Neural progenitor cell (in vitro differentiated cells): ENCODE data around the gene NGRN. TPM values are rescaled to one million over a fixed set of nuclear protein-coding genes. Genes with fewer than 3 reads are reported as not detected.

Experiments used
- DNase-seq: peaks from one replicate; pipeline ENCODE4 v3.0.0-alpha.2; 2016; ENCODE audit warnings: low spot score
- H2AFZ ChIP-seq: fragments of 200-600 bp; sonication (generic); replicated peaks from 2 replicates; pipeline ENCODE4 v1.6.1; 2016; ENCODE audit warnings: antibody characterized with exemption
- H3F3A ChIP-seq: fragments of 200-600 bp; sonication (generic); 2 replicates; pipeline ENCODE4 v1.6.1; 2016; ENCODE audit warnings: antibody characterized with exemption, low read depth
- H3K27ac ChIP-seq: fragments of 200-600 bp; sonication (generic); 2 replicates; pipeline ENCODE4 v1.5.1; 2016; ENCODE audit warnings: mild to moderate bottlenecking
- H3K27me3 ChIP-seq: fragments of 200-600 bp; sonication (generic); 2 replicates; pipeline ENCODE4 v1.6.1; 2016; ENCODE audit warnings: mild to moderate bottlenecking, moderate library complexity
- H3K36me3 ChIP-seq: fragments of 200-600 bp; sonication (generic); 2 replicates; pipeline ENCODE4 v1.5.1; 2016
- H3K4me1 ChIP-seq: fragments of 200-600 bp; sonication (generic); 2 replicates; pipeline ENCODE4 v1.6.1; 2016; ENCODE audit warnings: mixed run types
- H3K4me2 ChIP-seq: fragments of 200-600 bp; sonication (generic); 2 replicates; pipeline ENCODE4 v1.6.1; 2016
- H3K4me3 ChIP-seq: fragments of 200-600 bp; sonication (generic); 2 replicates; pipeline ENCODE4 v1.5.1; 2016
- H3K79me2 ChIP-seq: fragments of 200-600 bp; sonication (generic); 2 replicates; pipeline ENCODE4 v1.6.1; 2016; ENCODE audit warnings: low read depth
- H3K9ac ChIP-seq: fragments of 200-600 bp; sonication (generic); 2 replicates; pipeline ENCODE4 v1.6.1; 2016
- H3K9me3 ChIP-seq: fragments of 200-600 bp; sonication (generic); 2 replicates; pipeline ENCODE4 v1.5.1; 2016; ENCODE audit warnings: low read depth
- H4K20me1 ChIP-seq: fragments of 200-600 bp; sonication (generic); 2 replicates; pipeline ENCODE4 v1.6.1; 2016; ENCODE audit warnings: low read depth
- H3K27ac Mint-ChIP-seq: 3 replicates; pipeline ENCODE4 v1.8.0; 2021; ENCODE audit warnings: mixed read lengths
- H3K27me3 Mint-ChIP-seq: 2 replicates; pipeline ENCODE4 v1.8.0; 2022; ENCODE audit warnings: low read depth, mild to moderate bottlenecking, inconsistent platforms, moderate library complexity, mixed read lengths; ENCODE audit not compliant: insufficient read depth
- H3K36me3 Mint-ChIP-seq: 3 replicates; pipeline ENCODE4 v1.8.0; 2021; ENCODE audit warnings: mixed read lengths
- H3K4me1 Mint-ChIP-seq: 3 replicates; pipeline ENCODE4 v1.8.0; 2021; ENCODE audit warnings: mixed read lengths
- H3K4me3 Mint-ChIP-seq: 3 replicates; pipeline ENCODE4 v1.8.0; 2021; ENCODE audit warnings: mild to moderate bottlenecking, moderate library complexity, mixed read lengths
- H3K9me3 Mint-ChIP-seq: 3 replicates; pipeline ENCODE4 v1.8.0; 2020; ENCODE audit warnings: mixed read lengths
- CTCF ChIP-seq: fragments of 200-600 bp; sonication (generic); IDR thresholded peaks from 2 replicates; pipeline ENCODE4 v1.5.1; 2017; ENCODE audit warnings: antibody characterized with exemption, mild to moderate bottlenecking
- EZH2 ChIP-seq: fragments of 200-600 bp; sonication (generic); IDR thresholded peaks from 2 replicates; pipeline ENCODE4 v1.6.1; 2017; ENCODE audit warnings: antibody characterized with exemption, mild to moderate bottlenecking, moderate library complexity
- EZH2phosphoT487 ChIP-seq: fragments of 200-600 bp; sonication (generic); IDR thresholded peaks from 2 replicates; pipeline ENCODE4 v1.6.1; 2017; ENCODE audit warnings: antibody characterized with exemption
- small RNA-seq: library from RNA; depleted of rRNA; stranded (forward); fragments of <200 nt; gene quantifications from one replicate; pipeline ENCODE3, GENCODE V24; 2015
- total RNA-seq: library from RNA; depleted of rRNA; stranded (reverse); fragments of >200 nt; gene quantifications from 2 replicates; pipeline ENCODE4 v1.2.3, GENCODE V29; 2015; ENCODE audit warnings: low replicate concordance

The NGRN gene
- total RNA-seq, 1 donor from 2014 or later: 47.8 TPM

GRCh38 chr15:90320062-90320884 lies 54.8 kb downstream of the NGRN start:
- H3K36me3 ChIP-seq: no peaks in the 10 kb centered on the region
- H3K27ac Mint-ChIP-seq: no peak overlapping the region
- no peak overlapping the region for H3K9ac ChIP-seq
- no peaks in the 10 kb centered on the region for H3K36me3 Mint-ChIP-seq
- peaks cover 20% of the 10 kb centered on the region for H3K4me1 Mint-ChIP-seq
- H3K79me2 ChIP-seq: no peaks in the 10 kb centered on the region
- H3K9me3 Mint-ChIP-seq: no peaks in the 10 kb centered on the region
- peak overlapping the region; percentile 65 for H3K4me3 Mint-ChIP-seq
- H3F3A ChIP-seq: peaks cover 39% of the 10 kb centered on the region
- H2AFZ ChIP-seq: peak overlapping the region; percentile 91
- peak overlapping the region; percentile 32 for H3K4me3 ChIP-seq
- peaks cover 4% of the 10 kb centered on the region for H3K27me3 Mint-ChIP-seq
- no peaks in the 10 kb centered on the region for H3K27me3 ChIP-seq
- H4K20me1 ChIP-seq: no peaks in the 10 kb centered on the region
- peak; percentile 100 for TF ChIP-seq CTCF
- TF ChIP-seq EZH2phosphoT487: no peak
- peak; percentile 94 for DNase-seq
- H3K27ac ChIP-seq: no peak overlapping the region
- H3K4me2 ChIP-seq: peak overlapping the region; percentile 71
- peaks cover 19% of the 10 kb centered on the region for H3K4me1 ChIP-seq
- no peaks in the 10 kb centered on the region for H3K9me3 ChIP-seq

GRCh38 chr15:90320885-90321278 lies 55.4 kb downstream of the NGRN start:
- Mint-ChIP-seq H3K9me3 (no peaks in the 10 kb centered on the region), H3K4me1 (peaks cover 17% of the 10 kb centered on the region), H3K27ac (no peak overlapping the region), H3K36me3 (no peaks in the 10 kb centered on the region), H3K4me3 (no peak overlapping the region), H3K27me3 (peaks cover 3% of the 10 kb centered on the region)
- Histone ChIP-seq H3K9ac (no peak overlapping the region), H3K27me3 (no peaks in the 10 kb centered on the region), H3K4me3 (no peak overlapping the region), H3F3A (peaks cover 39% of the 10 kb centered on the region), H3K36me3 (no peaks in the 10 kb centered on the region), H3K79me2 (no peaks in the 10 kb centered on the region), H3K9me3 (no peaks in the 10 kb centered on the region), H3K4me2 (peak overlapping the region; percentile 71), H3K4me1 (peaks cover 19% of the 10 kb centered on the region), H3K27ac (no peak overlapping the region), H2AFZ (no peak overlapping the region), H4K20me1 (no peaks in the 10 kb centered on the region)
- TF ChIP-seq EZH2phosphoT487 (no peak), CTCF (no peak), EZH2 (no peak)
- DNase-seq: no peak

Small RNA genes within 50 kb of the gene (small RNA-seq; reads per million reads assigned to genes)
- gene AC091167.3: not detected
- not detected for gene RN7SL736P

Other genes with a start within 250 kb of the NGRN start
- gene IDH2, start 163.2 kb upstream of the NGRN start, total RNA-seq: 93.1 and 134 TPM in 2 replicates
- gene SEMA4B, start 64.3 kb upstream of the NGRN start, total RNA-seq: 7.7 and 18.9 TPM in 2 replicates
- 5.2 and 7.7 TPM in 2 replicates for gene CIB1, start 31.7 kb upstream of the NGRN start, total RNA-seq
- gene GDPGP1, start 31.5 kb upstream of the NGRN start, total RNA-seq: 0.67 and 3.5 TPM in 2 replicates
- gene TTLL13, start 16.1 kb upstream of the NGRN start, total RNA-seq: 0.19 TPM in 1 of 2 replicates, not detected in the other
- 1.9 and 8.3 TPM in 2 replicates for gene ZNF774, start 86.6 kb downstream of the NGRN start, total RNA-seq
- 35.9 and 44.8 TPM in 2 replicates for gene IQGAP1, start 122.6 kb downstream of the NGRN start, total RNA-seq